IMR-90 (cell line): Measurements from ENCODE around the gene DYNLL2. TPM values are rescaled to one million over a fixed set of nuclear protein-coding genes. Genes with fewer than 3 reads are reported as not detected.

Experiments used
- ATAC-seq: fragments of 200-7000 bp; cut with Tn5 transposase; 2 replicates; pipeline ENCODE4 v1.9.1; 2020; ENCODE audit warnings: low read depth, mild to moderate bottlenecking, moderate library complexity
- BruUV-seq: library from RNA; stranded (reverse); fragments of 400-500 nt; replicated peaks from 2 replicates; lab custom pipeline; 2021; lab: Mats Ljungman, UMichigan
- CTCF ChIA-PET: fragments of 300-600 bp; formaldehyde crosslinking; extraction: SDS; loops from one replicate; lab custom pipeline; 2021; ENCODE audit warnings: antibody characterized with exemption; lab: Yijun Ruan, JAX
- POLR2A ChIA-PET: fragments of 300-600 bp; sonication (Branson Sonifier 250); formaldehyde crosslinking; loops from one replicate; lab custom pipeline; 2022; ENCODE audit warnings: antibody characterized with exemption; ENCODE audit not compliant: unreplicated experiment; lab: Charles Lee
- DNase-seq: peaks from one replicate; pipeline ENCODE4 v3.0.0; 2013
- H2AFZ ChIP-seq: replicated peaks from 2 replicates; pipeline ENCODE3; 2013; ENCODE audit warnings: low read length, mild to moderate bottlenecking; ENCODE audit not compliant: poor library complexity
- H2AK5ac ChIP-seq: 2 replicates; pipeline ENCODE4 v1.6.1; 2013; ENCODE audit warnings: low read depth, low read length, inconsistent platforms
- H2AK9ac ChIP-seq: replicated peaks from 2 replicates; pipeline ENCODE3; 2013; ENCODE audit warnings: mild to moderate bottlenecking, low read depth, low read length, moderate library complexity; ENCODE audit not compliant: poor library complexity
- H2BK120ac ChIP-seq: 2 replicates; pipeline ENCODE4 v1.6.1; 2013; ENCODE audit warnings: low read depth, low read length, inconsistent platforms
- H2BK15ac ChIP-seq: 3 replicates; pipeline ENCODE4 v1.6.1; 2013; ENCODE audit warnings: low read depth, low read length, inconsistent platforms
- H2BK20ac ChIP-seq: 2 replicates; pipeline ENCODE4 v1.6.1; 2013; ENCODE audit warnings: low read depth, mild to moderate bottlenecking, inconsistent platforms, low read length, moderate library complexity
- H2BK5ac ChIP-seq: 2 replicates; pipeline ENCODE4 v1.6.1; 2013; ENCODE audit warnings: mild to moderate bottlenecking, low read depth, low read length, inconsistent platforms; ENCODE audit not compliant: poor library complexity, severe bottlenecking
- H3K14ac ChIP-seq: replicated peaks from 2 replicates; pipeline ENCODE4 v1.6.1; 2013; ENCODE audit warnings: low read depth, low read length, inconsistent platforms
- H3K18ac ChIP-seq: 2 replicates; pipeline ENCODE4 v1.6.1; 2013; ENCODE audit warnings: low read depth, low read length, control low read depth
- H3K23ac ChIP-seq: 2 replicates; pipeline ENCODE4 v1.6.1; 2013; ENCODE audit warnings: low read depth, low read length, inconsistent platforms
- H3K27ac ChIP-seq: 2 replicates; pipeline ENCODE4 v1.5.1; 2013; ENCODE audit warnings: mild to moderate bottlenecking, control low read depth, low read length; ENCODE audit not compliant: insufficient read depth
- H3K27me3 ChIP-seq: 2 replicates; pipeline ENCODE4 v1.6.1; 2013; ENCODE audit warnings: low read length; ENCODE audit not compliant: control insufficient read depth, insufficient read depth
- H3K36me3 ChIP-seq: 2 replicates; pipeline ENCODE4 v1.6.1; 2013; ENCODE audit warnings: low read length, mixed read lengths; ENCODE audit not compliant: control insufficient read depth, insufficient read depth
- H3K4ac ChIP-seq: 2 replicates; pipeline ENCODE4 v1.6.1; 2013; ENCODE audit warnings: low read depth, low read length, inconsistent platforms
- H3K4me1 ChIP-seq: 2 replicates; pipeline ENCODE4 v1.6.1; 2013; ENCODE audit warnings: low read length, mixed read lengths; ENCODE audit not compliant: control insufficient read depth, insufficient read depth
- H3K4me2 ChIP-seq: 2 replicates; pipeline ENCODE4 v1.6.1; 2013; ENCODE audit warnings: low read depth, mild to moderate bottlenecking, control low read depth, low read length, moderate library complexity
- H3K4me3 ChIP-seq: 2 replicates; pipeline ENCODE4 v1.5.1; 2013; ENCODE audit warnings: low read depth, mild to moderate bottlenecking, control low read depth, low read length, moderate library complexity; ENCODE audit not compliant: insufficient read depth
- H3K56ac ChIP-seq: 2 replicates; pipeline ENCODE4 v1.6.1; 2013; ENCODE audit warnings: low read length, inconsistent platforms; ENCODE audit not compliant: insufficient read depth; ENCODE audit errors: extremely low read depth
- H3K79me1 ChIP-seq, 2 experiments: 2 replicates each; pipeline ENCODE4 v1.6.1; 2013; ENCODE audit warnings: low read length in 2 of 2, inconsistent platforms in 1 of 2, low read depth in 1 of 2
- H3K9ac ChIP-seq: 2 replicates; pipeline ENCODE4 v1.6.1; 2013; ENCODE audit warnings: low read depth, low read length, control low read depth
- H3K9me1 ChIP-seq: 2 replicates; pipeline ENCODE4 v1.6.1; 2013; ENCODE audit warnings: low read length, inconsistent platforms; ENCODE audit not compliant: insufficient read depth
- H3K9me3 ChIP-seq: 2 replicates; pipeline ENCODE4 v1.6.1; 2013; ENCODE audit warnings: low read length; ENCODE audit not compliant: control insufficient read depth, insufficient read depth
- H4K20me1 ChIP-seq: 2 replicates; pipeline ENCODE4 v1.6.1; 2013; ENCODE audit warnings: low read length, inconsistent platforms; ENCODE audit not compliant: insufficient read depth
- H4K5ac ChIP-seq: 2 replicates; pipeline ENCODE4 v1.6.1; 2013; ENCODE audit warnings: mild to moderate bottlenecking, low read depth, low read length, control low read depth
- H4K8ac ChIP-seq, 2 experiments: 2 replicates each; pipeline ENCODE4 v1.6.1; 2013; ENCODE audit warnings: low read depth in 2 of 2, low read length in 2 of 2, control low read depth in 1 of 2, inconsistent platforms in 1 of 2
- H4K91ac ChIP-seq: 2 replicates; pipeline ENCODE4 v1.6.1; 2013; ENCODE audit warnings: low read depth, low read length, inconsistent platforms; ENCODE audit not compliant: insufficient read depth
- CHD1 ChIP-seq: IDR thresholded peaks from 2 replicates; pipeline ENCODE4 v1.6.1; 2012; ENCODE audit warnings: low read depth, low read length, improper control_type of control experiment
- FOS ChIP-seq: fragments of 150-350 bp; IDR thresholded peaks from 2 replicates; pipeline ENCODE4 v1.6.1; 2016; ENCODE audit warnings: low read depth, low read length
- MAFK ChIP-seq: IDR thresholded peaks from 2 replicates; pipeline ENCODE4 v1.6.1; 2012; ENCODE audit warnings: low read depth, low read length, improper control_type of control experiment
- RAD21 ChIP-seq: IDR thresholded peaks from 2 replicates; pipeline ENCODE4 v1.6.1; 2012; ENCODE audit warnings: low read length, improper control_type of control experiment
- SMC3 ChIP-seq: fragments of 150-350 bp; IDR thresholded peaks from 2 replicates; pipeline ENCODE4 v1.6.1; 2016; ENCODE audit warnings: low read depth, mild to moderate bottlenecking, antibody characterized with exemption, low read length, moderate library complexity
- WGBS, 2 experiments: methylation state at CpG; one replicate each; pipeline versions ENCODE4 v1.1.5 to v1.1.7; 2013; ENCODE audit warnings: missing lambda C conversion rate in 2 of 2; ENCODE audit not compliant: insufficient read length in 1 of 2; ENCODE audit errors: extremely low coverage in 2 of 2; 5-methylcytosine and 5-hydroxymethylcytosine counted together
- dilution Hi-C: fragments of 300-500 bp; cut with HindIII; formaldehyde crosslinking; loops from one replicate; pipeline ENCODE4 v1.14.3; 2018; ENCODE audit warnings: low sequenced_read_pairs; ENCODE audit not compliant: unreplicated experiment
- in situ Hi-C: fragments of 300-500 bp; cut with MboI; formaldehyde crosslinking; loops from 3 replicates; pipeline ENCODE4 v1.14.3; 2019; ENCODE audit warnings: low sequenced_read_pairs, inconsistent platforms, mixed read lengths
- intact Hi-C: fragments of 100-400 bp; cut with micrococcal nuclease; formaldehyde crosslinking; loops from 2 replicates; pipeline ENCODE4 v1.10.0; 2022
- polyA plus RNA-seq, 3 experiments: library from polyadenylated mRNA; depleted of rRNA; stranded (reverse); fragments of >200 nt; gene quantifications; 2 replicates each; pipeline ENCODE4 v1.2.3, GENCODE V29; 2012; ENCODE audit warnings: low replicate concordance in 1 of 3
- total RNA-seq: library from RNA; depleted of rRNA; stranded (reverse); fragments of >200 nt; gene quantifications from 2 replicates; pipeline ENCODE4 v1.2.3, GENCODE V29; 2012

DYNLL2 gene
- total and polyA plus RNA-seq, 2 of the 4 experiments (the other 2 are of a cell fraction), result 9.1 to 14.2 TPM

DNA sequence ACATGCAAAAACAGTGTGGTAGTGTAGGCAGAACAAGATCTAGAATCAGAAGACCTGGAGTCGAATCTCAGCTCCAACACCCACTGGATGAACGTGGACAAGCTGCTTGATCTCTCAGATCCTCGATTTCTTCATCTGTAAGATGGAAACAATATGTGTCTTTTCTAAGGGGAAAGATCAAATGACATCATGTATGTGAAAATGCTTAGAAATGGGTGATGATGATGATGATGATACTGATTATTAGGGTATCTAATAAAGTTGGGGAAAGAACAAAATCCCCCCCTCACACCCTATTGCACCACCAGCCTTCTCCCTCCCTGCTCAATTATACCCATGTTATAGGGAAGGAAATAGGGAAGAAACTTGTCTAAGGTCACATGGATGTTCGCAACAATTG is 10.9 kb downstream of the DYNLL2 start:
- Histone ChIP-seq H2AK9ac (no peak overlapping the region), H3K27ac (no peak overlapping the region), H3K9me1 (peaks cover 8% of the 10 kb centered on the region; the same call in 1 of the 2 replicates), H2AFZ (no peak overlapping the region), H3K23ac (no peak overlapping the region), H3K79me1 (peaks cover 7 to 50% of the 10 kb centered on the region in 2 experiments), H4K20me1 (peaks cover 32% of the 10 kb centered on the region), H2AK5ac (no peak overlapping the region), H2BK20ac (no peak overlapping the region), H3K4me3 (no peak overlapping the region), H3K36me3 (peaks cover 40% of the 10 kb centered on the region), H3K4me2 (no peak overlapping the region), H4K91ac (no peak overlapping the region), H2BK15ac (no peak overlapping the region), H3K9ac (no peak overlapping the region), H3K9me3 (no peaks in the 10 kb centered on the region), H3K4ac (no peak overlapping the region), H2BK5ac (no peak overlapping the region), H3K18ac (no peak overlapping the region), H2BK120ac (no peak overlapping the region), H3K14ac (no peak overlapping the region), H4K5ac (no peak overlapping the region), H3K56ac (no peak overlapping the region), H3K27me3 (no peaks in the 10 kb centered on the region), H3K4me1 (no peaks in the 10 kb centered on the region), H4K8ac (no peak overlapping the region)
- TF ChIP-seq RAD21 (no peak), MAFK (no peak), CHD1 (no peak), SMC3 (no peak), FOS (no peak)
- in situ Hi-C loops, result no loop called here
- ATAC-seq, result no peak
- no TSS peak for BruUV-seq
- POLR2A ChIA-PET, result no interaction called here
- no peak for DNase-seq
- WGBS, 2 experiments, result no CpG with 5 or more reads among the region's 4 CpGs
- intact Hi-C loops, result no loop called here
- dilution Hi-C loops, result no loop called here
- CTCF ChIA-PET, result no interaction called here
